ENCODE measurements around the gene GNB1.
"Not testable (repeated sequence)": the region's sequence is repeated elsewhere in the genome, so short reads cannot be mapped to it uniquely, and the experiment has no call there.

GNB1 gene

GRCh38 chr1:1738799-1739337 is 152.0 kb downstream of the GNB1 start:
- not testable (repeated sequence) for DNase-seq (ENCODE audit: low spot score)

GRCh38 chr1:1737675-1738590 is 153.0 kb downstream of the GNB1 start:
- not testable (repeated sequence) for DNase-seq (ENCODE audit: low spot score)
